ENCODE results near the gene AQR.
"Not testable (repeated sequence)": the region's sequence is repeated elsewhere in the genome, so short reads cannot be mapped to it uniquely, and the experiment has no call there.

Gene AQR

DNA sequence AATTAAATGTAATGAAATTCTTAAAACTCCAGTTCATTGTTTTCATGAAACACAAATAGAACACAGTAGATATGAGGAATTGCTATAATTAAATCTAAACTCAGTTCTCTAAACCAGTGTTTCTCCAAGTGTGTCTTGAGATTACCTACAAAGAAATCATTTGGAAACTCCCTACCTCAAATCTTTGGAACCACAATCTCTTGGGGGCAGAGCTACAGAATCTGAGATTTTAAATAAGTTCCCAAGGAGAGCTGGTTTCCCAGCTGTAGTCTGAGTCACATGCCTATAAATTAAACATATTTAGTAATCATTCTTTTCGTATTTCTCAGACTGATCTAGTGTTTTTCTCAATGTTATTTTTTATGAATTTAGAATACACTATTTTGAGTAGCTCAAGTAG lies 157.2 kb downstream of the AQR start:
- no peak for DNase-seq

DNA sequence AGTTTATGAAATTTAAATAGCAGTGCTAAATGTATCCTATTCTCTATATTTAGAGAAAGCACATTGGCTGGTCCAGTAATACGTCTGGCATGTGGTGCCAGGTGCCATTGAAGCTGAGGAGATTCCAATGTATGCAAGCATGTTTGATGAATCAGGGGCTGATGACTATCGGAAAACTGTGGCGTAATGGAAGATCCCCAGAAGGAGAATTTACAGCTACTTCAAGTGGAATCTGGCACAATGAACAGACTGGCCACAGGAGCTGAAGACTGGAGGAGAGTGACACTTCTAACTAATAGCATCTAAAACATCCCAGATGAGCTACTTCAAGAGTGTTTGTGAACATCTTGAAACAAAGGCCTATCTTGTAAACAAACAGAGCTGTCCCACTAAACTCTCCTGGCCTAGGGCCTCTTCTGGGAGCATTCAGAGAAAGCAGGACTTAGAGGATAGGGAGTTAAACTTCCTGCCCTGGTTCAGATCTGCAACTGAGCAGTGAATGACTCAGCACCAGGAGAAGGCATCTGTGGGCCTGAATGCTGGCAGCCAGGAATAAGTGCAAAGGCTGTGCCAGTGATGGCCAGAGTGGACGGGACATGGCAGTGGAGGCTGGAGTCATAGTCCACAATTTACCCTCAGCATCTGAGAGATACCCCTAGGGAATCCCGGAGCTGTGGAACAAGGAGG lies 159.0 kb downstream of the AQR start:
- no peak for DNase-seq

DNA sequence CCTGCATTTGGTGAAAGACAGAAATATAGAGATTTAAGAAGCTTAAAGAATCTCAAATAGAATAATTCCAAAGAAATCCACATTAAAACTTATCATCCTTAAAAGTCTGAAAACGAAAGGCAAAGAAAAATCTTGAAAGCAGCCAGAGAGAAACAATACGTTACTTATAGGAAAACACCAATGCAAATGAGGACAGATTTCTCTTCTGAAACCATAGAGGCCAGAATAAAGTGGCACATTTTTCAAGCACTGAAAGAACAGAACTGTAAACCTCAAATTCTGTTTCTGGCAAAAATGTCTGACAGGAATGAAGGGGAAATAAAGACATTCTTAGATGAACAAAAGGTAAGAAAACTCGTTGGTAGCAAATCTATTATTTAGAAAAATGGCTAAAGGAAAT lies 160.4 kb downstream of the AQR start:
- DNase-seq: no peak

DNA sequence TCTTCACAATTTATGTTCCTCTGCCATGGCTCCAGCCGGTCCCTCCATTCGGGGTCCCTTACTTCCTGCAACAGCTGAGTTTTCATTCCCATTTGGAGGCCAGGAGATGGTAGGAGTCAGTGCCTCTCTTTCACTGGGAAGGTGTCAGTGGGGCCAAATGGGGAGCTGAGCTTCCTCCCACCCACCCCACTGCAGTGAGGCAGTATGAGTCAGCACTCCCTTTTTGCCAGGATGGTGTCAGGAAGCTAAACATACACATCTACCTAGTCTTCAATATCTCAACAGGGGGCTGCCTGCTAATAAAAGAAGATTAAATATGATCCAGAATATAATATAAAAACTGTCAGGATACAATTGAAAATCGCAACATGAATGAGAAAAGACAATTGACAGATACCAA lies 161.5 kb downstream of the AQR start:
- DNase-seq: no peak

DNA sequence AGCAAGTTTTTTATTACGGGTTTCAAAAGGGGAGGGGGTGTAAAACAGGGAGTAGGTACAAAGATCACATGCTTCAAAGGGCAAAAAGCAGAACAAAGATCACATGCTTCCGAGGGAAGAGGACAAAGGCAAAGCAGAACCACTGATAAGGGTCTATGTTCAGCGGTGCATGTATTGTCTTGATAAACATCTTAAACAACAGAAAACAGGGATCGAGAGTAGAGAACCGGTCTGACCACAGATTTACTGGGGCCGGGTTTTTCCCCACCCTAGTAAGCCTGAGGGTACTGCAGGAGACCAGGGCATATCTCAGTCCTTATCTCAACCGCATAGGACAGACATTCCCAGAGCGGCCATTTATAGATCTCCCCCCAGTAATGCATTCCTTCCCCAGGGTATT lies 162.3 kb downstream of the AQR start:
- not testable (repeated sequence) for DNase-seq

DNA sequence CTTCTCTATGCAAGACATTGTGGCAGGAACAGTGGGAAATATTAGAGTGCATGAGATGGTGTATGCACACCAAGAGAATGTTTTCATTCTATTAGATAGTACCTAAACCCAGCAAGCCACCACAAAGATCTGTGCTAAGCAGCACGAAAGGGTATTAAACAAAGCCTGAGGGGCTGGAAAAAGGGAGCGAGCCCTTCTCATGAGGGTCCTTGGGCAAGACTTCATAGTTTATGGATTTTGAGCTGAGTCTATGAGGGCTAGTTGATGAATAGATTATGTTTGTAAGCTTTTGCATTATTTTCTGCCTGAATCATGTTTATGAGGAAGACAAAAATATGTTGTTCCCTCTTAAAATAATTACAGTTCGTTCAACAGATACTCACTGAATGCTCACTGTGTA lies 164.8 kb downstream of the AQR start:
- no peak for DNase-seq

DNA sequence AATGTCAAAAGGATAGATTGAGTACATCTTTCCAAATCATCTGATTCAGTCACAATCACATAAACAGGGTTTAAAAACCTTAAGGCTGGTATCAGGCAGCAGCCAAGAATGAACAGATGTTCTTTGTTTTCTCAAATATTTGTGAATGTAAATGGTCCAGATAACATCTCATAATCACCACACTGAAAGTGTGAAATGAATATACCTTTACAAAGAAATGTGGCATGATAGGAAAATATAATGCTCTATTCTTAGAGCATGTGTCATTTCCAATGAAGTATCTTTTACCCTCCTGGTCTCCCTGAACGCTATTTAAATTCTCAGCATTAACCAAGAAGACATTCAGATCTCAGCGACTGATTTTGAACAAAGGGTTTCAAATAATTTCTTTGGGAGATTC lies 165.4 kb downstream of the AQR start:
- DNase-seq: no peak

DNA sequence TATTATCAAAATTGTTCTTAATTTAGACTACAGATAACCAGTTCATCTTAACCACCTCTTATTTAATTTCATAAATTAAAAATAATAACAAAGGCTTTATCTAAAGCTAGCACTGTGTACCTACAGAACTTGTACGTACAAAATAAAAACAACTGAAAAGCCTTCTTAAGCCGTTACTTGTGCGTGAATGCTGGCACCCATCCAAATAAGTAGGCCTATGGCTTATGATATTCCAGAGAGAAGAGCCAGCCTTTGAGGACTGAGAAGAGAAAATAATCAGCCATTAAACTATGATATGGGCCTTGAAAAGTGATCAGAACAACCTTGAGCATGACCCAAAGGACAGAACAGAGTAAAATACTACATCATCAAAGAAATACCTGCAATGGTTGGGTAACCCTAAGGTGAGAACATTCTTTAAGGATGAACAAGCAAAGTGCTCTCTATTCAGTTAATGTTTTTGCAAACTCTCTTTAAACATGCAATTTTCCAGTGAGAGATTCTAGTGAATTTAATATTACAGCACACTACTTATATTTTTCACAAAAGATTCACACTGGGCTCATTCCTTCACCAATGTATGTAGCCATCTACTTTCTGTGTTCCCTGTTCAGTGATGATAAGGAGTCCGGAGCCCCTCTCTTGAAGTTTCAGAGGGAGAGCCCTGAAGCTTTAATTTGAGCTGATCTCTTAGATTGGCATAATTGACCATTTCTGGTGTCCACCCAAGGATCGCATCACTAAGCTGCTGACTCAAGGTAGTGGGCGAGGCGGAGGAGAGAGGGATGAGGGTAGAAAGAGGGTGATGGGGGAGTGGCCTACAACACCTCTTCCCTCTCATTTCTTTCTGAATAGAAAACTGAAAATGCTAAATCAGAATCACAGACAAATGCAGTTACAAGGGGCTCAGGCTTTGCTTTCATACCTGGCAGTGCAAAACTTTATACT lies 166.5 kb downstream of the AQR start:
- DNase-seq: no peak

DNA sequence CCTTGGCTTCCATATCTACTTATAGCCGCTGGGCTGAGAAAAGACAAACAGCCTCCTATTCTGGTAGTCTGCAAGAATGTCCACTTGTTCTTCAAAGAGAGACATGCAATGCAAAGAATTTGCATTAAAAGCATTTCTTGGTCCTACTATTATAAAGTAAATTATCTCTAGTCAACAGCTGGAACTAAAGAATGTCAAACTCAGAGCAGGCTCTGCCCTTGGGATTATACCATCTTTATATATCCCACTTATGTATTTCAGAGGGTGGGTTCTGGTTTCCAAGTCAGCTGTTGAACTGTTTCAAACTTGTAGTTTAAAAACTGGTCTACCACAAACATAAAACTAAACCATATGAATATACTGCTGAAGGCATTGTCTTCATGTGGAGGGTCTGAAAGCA lies 167.2 kb downstream of the AQR start:
- no peak for DNase-seq

All from RPMI8226 (cell line).